Ascending aorta (tissue), 2 donors: ENCODE data around the gene PRR19. TPM values are rescaled to one million over a fixed set of nuclear protein-coding genes. Genes with fewer than 3 reads are reported as not detected.

Source experiments
- DNase-seq, 2 donors: peaks; one replicate each; pipeline ENCODE4 v3.0.0-alpha.2; 2019; ENCODE audit warnings: low spot score in 2 of 2
- H3K27ac ChIP-seq, 2 donors: fragments of 200-600 bp; sonication (generic); one replicate each; pipeline ENCODE4 v1.5.1; 2016 to 2017; ENCODE audit warnings: mild to moderate bottlenecking in 1 of 2
- H3K27me3 ChIP-seq: fragments of 200-600 bp; sonication (generic); one replicate; pipeline ENCODE4 v1.5.1; 2017
- H3K36me3 ChIP-seq, 2 donors: fragments of 200-600 bp; sonication (generic); one replicate each; pipeline ENCODE4 v1.5.1; 2016
- H3K4me1 ChIP-seq, 2 donors: fragments of 200-600 bp; sonication (generic); one replicate each; pipeline ENCODE4 v1.5.1; 2016 to 2017; ENCODE audit warnings: mild to moderate bottlenecking in 1 of 2
- H3K4me3 ChIP-seq, 2 donors: fragments of 200-600 bp; sonication (generic); one replicate each; pipeline ENCODE4 v1.5.1; 2016 to 2017; ENCODE audit warnings: mild to moderate bottlenecking in 1 of 2
- H3K9me3 ChIP-seq, 2 donors: fragments of 200-600 bp; sonication (generic); one replicate each; pipeline ENCODE4 v1.5.1; 2016
- CTCF ChIP-seq, 3 experiments: fragments of 200-600 bp in 2 of 3; fragments of 450-650 bp in 1 of 3; sonication (generic) in 2 of 3; IDR thresholded peaks; one replicate each; pipeline ENCODE4 v1.5.1; 2016 to 2019; ENCODE audit warnings: antibody characterized with exemption in 3 of 3, mild to moderate bottlenecking in 1 of 3, moderate library complexity in 1 of 3
- intact Hi-C: fragments of 100-400 bp; cut with DNase I; formaldehyde crosslinking; loops from one replicate; pipeline ENCODE4 v1.15.1; 2023
- total RNA-seq: library from RNA; depleted of rRNA; stranded (reverse); fragments of >200 nt; gene quantifications from one replicate; pipeline ENCODE4 v1.1.0, GENCODE V29; 2016

PRR19 gene
- total RNA-seq, 1 donor from 2014 or later = not detected

GRCh38 chr19:42273407-42274064 lies 28.4 kb upstream of the PRR19 start:
- Histone ChIP-seq H3K27ac (peak overlapping the region in 1 of 2 donors; percentile 97), H3K9me3 (no peaks in the 10 kb centered on the region), H3K36me3 (peaks cover 35 to 36% of the 10 kb centered on the region in 2 donors), H3K4me3 (no peak overlapping the region), H3K4me1 (peaks cover 23 to 49% of the 10 kb centered on the region in 2 donors), H3K27me3 (no peaks in the 10 kb centered on the region)
- intact Hi-C loops = no loop called here
- TF ChIP-seq CTCF (IDR thresholded peaks at IDR 0.05) = no peak
- peak in 1 of 2 donors; percentile 59 for DNase-seq

- Histone ChIP-seq H3K27ac (peak overlapping the region; percentile 93 to 96), H3K4me1 (peaks cover 30 to 56% of the 10 kb centered on the region in 2 donors), H3K27me3 (no peaks in the 10 kb centered on the region), H3K4me3 (no peak overlapping the region), H3K9me3 (no peaks in the 10 kb centered on the region), H3K36me3 (peaks cover 35 to 36% of the 10 kb centered on the region in 2 donors)
- intact Hi-C loops = no loop called here
- no peak for TF ChIP-seq CTCF (IDR thresholded peaks at IDR 0.05)
- DNase-seq = no peak
These were observed 27.8 kb upstream of the PRR19 start for GRCh38 chr19:42274065-42274682.

GRCh38 chr19:42275103-42275502 lies 26.8 kb upstream of the PRR19 start:
- no peak for TF ChIP-seq CTCF (IDR thresholded peaks at IDR 0.05)
- H3K36me3 ChIP-seq = peaks cover 35 to 36% of the 10 kb centered on the region in 2 donors
- peak overlapping the region; percentile 93 to 96 for H3K27ac ChIP-seq
- no peaks in the 10 kb centered on the region for H3K27me3 ChIP-seq
- H3K9me3 ChIP-seq = no peaks in the 10 kb centered on the region
- H3K4me3 ChIP-seq = no peak overlapping the region
- intact Hi-C loops = no loop called here
- peaks cover 35 to 58% of the 10 kb centered on the region in 2 donors for H3K4me1 ChIP-seq
- DNase-seq = no peak

- Histone ChIP-seq H3K27me3 (no peaks in the 10 kb centered on the region), H3K27ac (peak overlapping the region; percentile 93 to 96), H3K4me3 (no peak overlapping the region), H3K36me3 (peaks cover 35 to 36% of the 10 kb centered on the region in 2 donors), H3K9me3 (no peaks in the 10 kb centered on the region), H3K4me1 (peaks cover 35 to 57% of the 10 kb centered on the region in 2 donors)
- DNase-seq = no peak
- intact Hi-C loops = no loop called here
- TF ChIP-seq CTCF (IDR thresholded peaks at IDR 0.05) = no peak
These were observed 26.4 kb upstream of the PRR19 start for GRCh38 chr19:42275517-42275916.

GRCh38 chr19:42276284-42276683 lies 25.6 kb upstream of the PRR19 start:
- TF ChIP-seq CTCF (IDR thresholded peaks at IDR 0.05) = no peak
- no peak for DNase-seq
- H3K36me3 ChIP-seq = peaks cover 35 to 36% of the 10 kb centered on the region in 2 donors
- intact Hi-C loops = no loop called here
- no peaks in the 10 kb centered on the region for H3K27me3 ChIP-seq
- peaks cover 33 to 53% of the 10 kb centered on the region in 2 donors for H3K4me1 ChIP-seq
- H3K27ac ChIP-seq = peak overlapping the region; percentile 93 to 96
- no peak overlapping the region for H3K4me3 ChIP-seq
- no peaks in the 10 kb centered on the region for H3K9me3 ChIP-seq
